D721Med (cell line): ENCODE data around the gene TUBB1.
"Not testable (repeated sequence)": the region's sequence is repeated elsewhere in the genome, so short reads cannot be mapped to it uniquely, and the experiment has no call there.

Experiments used
- DNase-seq: peaks from one replicate; pipeline ENCODE4 v3.0.0; 2011; ENCODE audit warnings: low spot score; ENCODE audit not compliant: insufficient read length
- FAIRE-seq: peaks from 2 replicates; lab custom pipeline; 2011; peaks lifted over from hg19 to GRCh38; lab: Jason Lieb, UNC
- TF ChIP-seq, protein P1 (sequence below): IDR thresholded peaks from 2 replicates; pipeline ENCODE4 v1.5.1; 2012; ENCODE audit warnings: mild to moderate bottlenecking, control low read depth; ENCODE audit not compliant: insufficient read depth; ENCODE audit errors: missing control alignments

Gene TUBB1

DNA sequence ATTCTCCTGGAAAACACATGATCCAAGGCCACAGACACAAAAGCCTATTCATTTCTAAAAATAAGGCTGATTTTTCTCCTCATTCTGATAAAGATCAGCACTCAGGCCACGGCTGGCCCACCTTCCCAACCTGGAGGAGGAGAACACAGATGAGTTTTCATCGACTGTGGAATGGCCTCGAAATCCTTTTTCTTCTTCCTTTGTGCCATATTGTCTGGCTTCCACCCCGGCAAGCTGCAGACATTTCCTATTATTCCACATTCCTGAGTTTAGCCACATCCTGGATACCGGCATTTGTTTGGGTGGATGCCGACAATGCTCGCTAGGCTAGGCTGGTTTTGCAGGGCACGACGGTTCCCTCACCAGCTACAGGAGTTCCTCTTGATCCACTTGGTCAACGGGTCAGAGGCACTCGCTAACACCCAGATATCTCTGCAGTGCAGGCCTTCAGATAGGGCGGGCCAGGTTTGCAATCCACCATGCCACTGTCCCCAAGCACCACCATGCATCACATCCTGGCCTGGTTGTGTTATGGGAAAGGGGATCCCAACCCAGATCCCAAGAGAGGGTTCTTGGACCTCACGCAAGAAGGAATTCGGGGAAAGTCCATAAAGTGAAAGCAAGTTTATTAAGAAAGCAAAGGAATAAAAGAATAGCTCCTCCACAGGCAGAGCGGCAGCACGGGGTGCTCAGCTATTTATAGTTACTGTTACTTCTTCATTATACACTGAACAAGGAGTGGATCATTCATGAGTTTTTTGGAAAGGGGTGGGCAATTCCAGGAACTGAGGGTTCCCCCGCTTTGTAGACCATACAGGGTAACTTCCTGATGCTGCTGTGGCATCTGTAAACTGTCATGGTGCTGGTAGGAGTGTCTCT, 8.0 kb upstream of the TUBB1 start:
- DNase-seq (no peak), FAIRE-seq (no peak)
- TF ChIP-seq, protein P1, sequence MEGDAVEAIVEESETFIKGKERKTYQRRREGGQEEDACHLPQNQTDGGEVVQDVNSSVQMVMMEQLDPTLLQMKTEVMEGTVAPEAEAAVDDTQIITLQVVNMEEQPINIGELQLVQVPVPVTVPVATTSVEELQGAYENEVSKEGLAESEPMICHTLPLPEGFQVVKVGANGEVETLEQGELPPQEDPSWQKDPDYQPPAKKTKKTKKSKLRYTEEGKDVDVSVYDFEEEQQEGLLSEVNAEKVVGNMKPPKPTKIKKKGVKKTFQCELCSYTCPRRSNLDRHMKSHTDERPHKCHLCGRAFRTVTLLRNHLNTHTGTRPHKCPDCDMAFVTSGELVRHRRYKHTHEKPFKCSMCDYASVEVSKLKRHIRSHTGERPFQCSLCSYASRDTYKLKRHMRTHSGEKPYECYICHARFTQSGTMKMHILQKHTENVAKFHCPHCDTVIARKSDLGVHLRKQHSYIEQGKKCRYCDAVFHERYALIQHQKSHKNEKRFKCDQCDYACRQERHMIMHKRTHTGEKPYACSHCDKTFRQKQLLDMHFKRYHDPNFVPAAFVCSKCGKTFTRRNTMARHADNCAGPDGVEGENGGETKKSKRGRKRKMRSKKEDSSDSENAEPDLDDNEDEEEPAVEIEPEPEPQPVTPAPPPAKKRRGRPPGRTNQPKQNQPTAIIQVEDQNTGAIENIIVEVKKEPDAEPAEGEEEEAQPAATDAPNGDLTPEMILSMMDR: no peak

DNA sequence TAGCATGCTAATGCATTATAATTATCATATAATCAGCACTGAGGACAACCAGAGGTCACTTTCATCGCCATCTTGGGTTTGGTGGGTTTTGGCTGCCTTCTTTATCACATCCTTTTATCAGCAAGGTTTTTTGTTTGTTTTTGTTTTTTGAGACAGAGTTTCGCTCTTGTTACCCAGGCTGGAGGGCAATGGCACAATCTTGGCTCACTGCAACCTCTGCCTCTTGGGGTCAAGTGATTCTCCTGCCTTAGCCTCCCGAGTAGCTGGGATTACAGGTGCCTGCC, 7.4 kb upstream of the TUBB1 start:
- not testable (repeated sequence) for DNase-seq

DNA sequence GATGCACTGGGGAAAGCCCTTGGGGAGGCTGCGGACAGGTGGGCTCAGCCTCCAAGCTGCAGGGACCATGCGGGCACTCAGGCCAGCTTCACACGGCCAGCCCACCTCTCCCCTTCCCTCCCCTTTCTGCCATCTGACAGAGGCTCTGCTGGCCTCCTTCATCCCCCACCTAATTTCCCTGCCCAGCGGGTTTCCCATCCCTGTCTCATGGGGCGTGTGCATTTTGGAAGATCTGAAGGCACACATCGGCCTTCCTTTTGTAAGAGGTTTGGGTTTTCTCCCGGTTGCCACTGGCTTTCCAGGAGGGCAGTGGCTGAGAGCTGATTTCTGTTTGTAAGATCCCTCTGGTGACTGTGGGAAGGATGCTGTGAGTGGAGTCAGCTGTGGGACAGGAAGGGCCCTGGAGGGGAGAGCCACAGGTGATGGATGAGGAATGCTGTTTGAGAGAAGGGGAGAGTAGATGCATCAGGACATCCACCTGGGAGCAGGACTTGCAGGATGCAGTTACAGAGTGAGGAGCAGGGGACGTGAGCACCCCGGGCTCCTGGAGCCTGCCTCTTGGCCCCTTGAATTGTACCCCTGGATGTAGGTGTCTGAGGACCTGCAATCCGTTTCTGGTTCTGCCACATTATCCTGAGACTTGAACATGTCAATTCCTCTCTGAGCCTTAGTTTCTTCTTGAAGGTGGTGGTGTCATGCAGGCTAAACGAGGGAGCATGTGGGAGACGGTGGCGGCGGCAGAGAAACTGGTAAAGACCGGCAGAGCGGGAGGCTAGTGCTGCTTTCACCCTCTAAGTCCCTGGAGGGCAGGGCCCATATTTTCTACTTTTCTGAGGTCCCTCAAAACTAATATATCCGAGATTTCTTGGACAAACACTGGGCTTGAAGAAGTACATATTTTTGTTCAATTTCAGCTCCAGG, 5.9 kb upstream of the TUBB1 start:
- no peak for FAIRE-seq
- no peak for DNase-seq
- TF ChIP-seq, protein P1: no peak

More for the DNA sequence above, 7.4 kb upstream of the TUBB1 start:
- FAIRE-seq: not testable (repeated sequence)

DNA sequence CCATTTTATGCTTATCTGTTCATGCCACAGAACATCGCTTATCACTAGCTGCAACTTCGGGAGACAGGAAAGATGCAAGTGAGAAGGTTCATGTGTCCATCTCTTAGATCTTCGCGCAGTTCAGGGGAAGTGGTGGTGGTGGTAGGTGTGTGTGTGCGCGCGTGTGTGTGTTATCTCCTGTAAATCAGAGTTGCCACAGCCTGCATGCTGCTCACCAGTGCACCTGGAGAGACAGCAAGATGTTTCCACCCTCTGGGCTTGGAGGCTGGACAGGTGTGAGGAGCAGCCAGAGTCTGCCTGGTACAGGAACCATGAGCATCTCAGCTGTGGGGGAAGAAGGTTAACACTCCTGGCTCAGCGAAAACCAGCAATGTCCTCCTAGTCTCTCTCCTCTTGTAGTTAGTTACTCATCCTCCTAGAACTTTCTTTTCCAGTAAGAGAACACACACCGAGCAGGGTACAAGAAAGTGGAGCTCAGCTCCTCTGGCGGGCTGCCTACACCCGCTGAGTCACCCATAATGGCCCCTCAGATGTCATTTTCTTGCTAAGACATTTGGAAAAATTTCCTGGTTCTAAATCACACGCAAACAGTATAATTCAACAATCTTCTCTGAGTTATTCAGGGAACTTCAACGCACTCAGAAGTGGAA, 5.1 kb upstream of the TUBB1 start:
- TF ChIP-seq, protein P1: no peak
- FAIRE-seq: no peak
- DNase-seq: no peak

DNA sequence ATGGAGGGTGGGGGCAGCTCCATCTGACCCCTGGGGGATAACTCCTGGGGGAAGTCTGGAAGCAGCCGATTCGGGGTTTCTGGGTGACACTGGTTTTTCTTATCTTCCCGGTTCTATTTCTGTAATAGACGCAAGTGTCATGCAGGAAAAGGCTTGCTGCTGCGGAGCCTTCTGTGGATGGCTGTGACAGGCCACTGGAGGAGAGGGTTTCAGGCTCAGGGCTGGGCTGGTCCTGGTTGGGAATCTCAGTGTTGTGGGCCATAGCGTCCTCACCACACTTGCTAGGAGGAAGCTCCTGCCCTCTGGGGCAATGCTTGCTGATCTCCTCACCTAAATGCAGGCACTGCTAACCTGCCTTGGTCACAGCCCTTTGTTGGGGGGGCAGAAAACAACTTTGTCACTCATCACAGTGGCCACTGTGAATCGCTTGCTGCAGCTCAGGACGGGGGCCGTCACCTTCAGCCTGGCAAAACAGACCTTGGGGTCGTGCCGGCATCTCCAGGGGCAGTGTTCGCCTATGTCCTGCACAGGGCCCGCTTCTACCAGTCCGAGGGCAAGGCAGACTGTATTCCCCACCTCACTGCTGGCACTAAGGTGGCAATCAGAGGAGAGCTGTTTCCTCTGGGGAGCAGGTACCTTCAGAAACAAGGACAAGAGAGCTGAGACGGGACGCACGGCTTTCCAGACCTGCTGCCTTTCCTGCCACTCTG, 4.4 kb upstream of the TUBB1 start:
- TF ChIP-seq, protein P1: no peak
- DNase-seq (no peak), FAIRE-seq (no peak)

DNA sequence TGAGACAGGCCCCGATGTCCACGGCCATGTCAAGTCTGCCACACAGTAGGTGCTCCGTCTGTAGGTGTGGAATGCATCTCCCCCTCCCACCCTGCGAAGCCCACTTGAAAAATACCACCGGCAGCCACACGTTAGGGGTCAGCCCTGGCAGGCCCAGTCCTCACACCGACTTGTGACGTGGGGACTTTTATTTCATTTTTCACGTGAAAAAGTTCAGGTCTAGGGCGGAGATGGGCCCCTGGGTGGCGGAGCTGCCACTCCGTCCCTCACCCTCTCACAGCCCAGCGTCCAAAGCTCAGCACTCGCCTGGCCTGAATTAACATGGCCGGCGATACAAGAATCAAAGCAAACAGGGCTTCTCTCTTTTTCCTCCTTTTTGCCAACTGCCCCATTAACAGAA, 3.8 kb upstream of the TUBB1 start:
- no peak for DNase-seq
- FAIRE-seq: no peak
- TF ChIP-seq, protein P1: no peak
